ENCODE measurements around the gene CIC. TPM values are rescaled to one million over a fixed set of nuclear protein-coding genes. Genes with fewer than 3 reads are reported as not detected.

Gene CIC
- total and polyA plus RNA-seq, 2 of the 13 experiments (the other 11 are each of a cell fraction or from before 2014, with no cell fraction given) = 5.9 to 8.0 TPM

- TF ChIP-seq, protein P1, sequence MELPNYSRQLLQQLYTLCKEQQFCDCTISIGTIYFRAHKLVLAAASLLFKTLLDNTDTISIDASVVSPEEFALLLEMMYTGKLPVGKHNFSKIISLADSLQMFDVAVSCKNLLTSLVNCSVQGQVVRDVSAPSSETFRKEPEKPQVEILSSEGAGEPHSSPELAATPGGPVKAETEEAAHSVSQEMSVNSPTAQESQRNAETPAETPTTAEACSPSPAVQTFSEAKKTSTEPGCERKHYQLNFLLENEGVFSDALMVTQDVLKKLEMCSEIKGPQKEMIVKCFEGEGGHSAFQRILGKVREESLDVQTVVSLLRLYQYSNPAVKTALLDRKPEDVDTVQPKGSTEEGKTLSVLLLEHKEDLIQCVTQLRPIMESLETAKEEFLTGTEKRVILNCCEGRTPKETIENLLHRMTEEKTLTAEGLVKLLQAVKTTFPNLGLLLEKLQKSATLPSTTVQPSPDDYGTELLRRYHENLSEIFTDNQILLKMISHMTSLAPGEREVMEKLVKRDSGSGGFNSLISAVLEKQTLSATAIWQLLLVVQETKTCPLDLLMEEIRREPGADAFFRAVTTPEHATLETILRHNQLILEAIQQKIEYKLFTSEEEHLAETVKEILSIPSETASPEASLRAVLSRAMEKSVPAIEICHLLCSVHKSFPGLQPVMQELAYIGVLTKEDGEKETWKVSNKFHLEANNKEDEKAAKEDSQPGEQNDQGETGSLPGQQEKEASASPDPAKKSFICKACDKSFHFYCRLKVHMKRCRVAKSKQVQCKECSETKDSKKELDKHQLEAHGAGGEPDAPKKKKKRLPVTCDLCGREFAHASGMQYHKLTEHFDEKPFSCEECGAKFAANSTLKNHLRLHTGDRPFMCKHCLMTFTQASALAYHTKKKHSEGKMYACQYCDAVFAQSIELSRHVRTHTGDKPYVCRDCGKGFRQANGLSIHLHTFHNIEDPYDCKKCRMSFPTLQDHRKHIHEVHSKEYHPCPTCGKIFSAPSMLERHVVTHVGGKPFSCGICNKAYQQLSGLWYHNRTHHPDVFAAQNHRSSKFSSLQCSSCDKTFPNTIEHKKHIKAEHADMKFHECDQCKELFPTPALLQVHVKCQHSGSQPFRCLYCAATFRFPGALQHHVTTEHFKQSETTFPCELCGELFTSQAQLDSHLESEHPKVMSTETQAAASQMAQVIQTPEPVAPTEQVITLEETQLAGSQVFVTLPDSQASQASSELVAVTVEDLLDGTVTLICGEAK (IDR thresholded peaks at IDR 0.05) = no peak
- TF ChIP-seq, protein P1 (CRISPR knock-in tag; IDR thresholded peaks at IDR 0.05) = peak; percentile 14; the same call in 1 of the 2 replicates
- no peak for TF ChIP-seq TCF7 (IDR thresholded peaks at IDR 0.05; ENCODE audit: low read depth)
- TF ChIP-seq, protein P2, sequence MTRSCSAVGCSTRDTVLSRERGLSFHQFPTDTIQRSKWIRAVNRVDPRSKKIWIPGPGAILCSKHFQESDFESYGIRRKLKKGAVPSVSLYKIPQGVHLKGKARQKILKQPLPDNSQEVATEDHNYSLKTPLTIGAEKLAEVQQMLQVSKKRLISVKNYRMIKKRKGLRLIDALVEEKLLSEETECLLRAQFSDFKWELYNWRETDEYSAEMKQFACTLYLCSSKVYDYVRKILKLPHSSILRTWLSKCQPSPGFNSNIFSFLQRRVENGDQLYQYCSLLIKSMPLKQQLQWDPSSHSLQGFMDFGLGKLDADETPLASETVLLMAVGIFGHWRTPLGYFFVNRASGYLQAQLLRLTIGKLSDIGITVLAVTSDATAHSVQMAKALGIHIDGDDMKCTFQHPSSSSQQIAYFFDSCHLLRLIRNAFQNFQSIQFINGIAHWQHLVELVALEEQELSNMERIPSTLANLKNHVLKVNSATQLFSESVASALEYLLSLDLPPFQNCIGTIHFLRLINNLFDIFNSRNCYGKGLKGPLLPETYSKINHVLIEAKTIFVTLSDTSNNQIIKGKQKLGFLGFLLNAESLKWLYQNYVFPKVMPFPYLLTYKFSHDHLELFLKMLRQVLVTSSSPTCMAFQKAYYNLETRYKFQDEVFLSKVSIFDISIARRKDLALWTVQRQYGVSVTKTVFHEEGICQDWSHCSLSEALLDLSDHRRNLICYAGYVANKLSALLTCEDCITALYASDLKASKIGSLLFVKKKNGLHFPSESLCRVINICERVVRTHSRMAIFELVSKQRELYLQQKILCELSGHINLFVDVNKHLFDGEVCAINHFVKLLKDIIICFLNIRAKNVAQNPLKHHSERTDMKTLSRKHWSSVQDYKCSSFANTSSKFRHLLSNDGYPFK (CRISPR knock-in tag; IDR thresholded peaks at IDR 0.05; ENCODE audit: borderline replicate concordance) = peak; percentile 81; the same call in 1 of the 2 replicates
These were observed 56.4 kb downstream of the CIC start, which contains the start of gene MEGF8 (continued) for GRCh38 chr19:42325308-42325895.
